ENCODE data around the gene CLEC1B.
"Not testable (repeated sequence)": the region's sequence is repeated elsewhere in the genome, so short reads cannot be mapped to it uniquely, and the experiment has no call there.

CLEC1B gene

DNA sequence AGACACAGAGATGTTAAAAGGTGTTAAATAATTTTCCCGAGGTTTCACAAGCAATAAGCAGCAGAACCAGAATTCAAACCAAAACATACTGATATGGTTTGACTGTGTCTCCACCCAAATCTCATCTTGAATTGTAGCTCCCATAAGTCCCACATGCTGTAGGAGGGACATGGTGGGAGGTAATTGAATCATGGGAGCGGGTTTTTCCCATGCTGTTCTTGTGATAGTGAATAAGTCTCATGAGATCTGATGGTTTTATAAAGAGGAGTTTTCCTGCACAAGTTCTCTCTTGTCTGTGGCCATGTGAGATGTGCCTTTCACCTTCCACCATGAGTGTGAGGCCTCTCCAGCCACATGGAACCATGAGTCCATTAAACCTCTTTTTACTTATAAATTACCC, 24.2 kb downstream of the CLEC1B start:
- not testable (repeated sequence) for DNase-seq (ENCODE audit: low read depth)

DNA sequence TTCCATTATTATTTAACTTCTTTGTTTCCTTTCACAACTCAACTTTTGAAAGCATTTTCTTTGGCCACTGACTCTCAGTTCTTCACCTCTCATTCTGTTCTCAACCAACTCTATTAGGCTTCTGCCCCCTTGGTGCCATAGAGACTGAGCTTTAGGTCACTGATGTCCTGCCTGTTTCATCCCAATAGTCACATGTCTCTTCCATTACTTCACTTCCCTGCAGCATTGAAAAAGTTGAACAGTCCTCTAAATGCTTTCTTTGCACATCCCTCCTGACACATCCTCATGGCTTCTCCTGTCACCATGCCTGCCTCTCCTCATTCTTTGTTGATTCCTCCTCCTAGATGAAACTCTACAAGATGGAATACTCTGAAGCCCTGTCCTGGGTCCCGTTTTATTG, 25.0 kb downstream of the CLEC1B start:
- DNase-seq (ENCODE audit: low read depth), result no peak

DNA sequence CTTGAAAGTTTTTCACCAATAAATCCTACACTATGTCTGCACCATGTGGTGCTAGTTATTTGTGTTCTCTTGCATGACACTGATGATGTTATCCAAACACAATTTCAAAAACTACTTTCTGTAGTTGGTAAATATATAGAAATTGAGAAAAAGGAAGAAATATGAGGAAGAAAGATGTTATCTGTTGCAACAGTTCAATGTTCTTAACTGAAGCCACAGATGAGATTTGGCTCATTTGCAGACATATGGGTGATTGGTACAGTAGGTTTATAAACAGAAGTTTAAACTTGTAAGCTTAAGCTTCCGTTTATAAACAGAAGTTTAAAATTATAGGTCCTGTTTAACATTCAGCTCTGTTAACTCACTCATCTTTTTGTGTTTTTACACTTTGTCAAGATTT, 27.7 kb downstream of the CLEC1B start, which contains the start of gene CLEC12A:
CLEC12A (plus strand) TSS at position 229 of the 400 bp plus-strand sequence. CDS start 188 bp downstream, outside the sequence.
- DNase-seq (ENCODE audit: low read depth), result no peak

DNA sequence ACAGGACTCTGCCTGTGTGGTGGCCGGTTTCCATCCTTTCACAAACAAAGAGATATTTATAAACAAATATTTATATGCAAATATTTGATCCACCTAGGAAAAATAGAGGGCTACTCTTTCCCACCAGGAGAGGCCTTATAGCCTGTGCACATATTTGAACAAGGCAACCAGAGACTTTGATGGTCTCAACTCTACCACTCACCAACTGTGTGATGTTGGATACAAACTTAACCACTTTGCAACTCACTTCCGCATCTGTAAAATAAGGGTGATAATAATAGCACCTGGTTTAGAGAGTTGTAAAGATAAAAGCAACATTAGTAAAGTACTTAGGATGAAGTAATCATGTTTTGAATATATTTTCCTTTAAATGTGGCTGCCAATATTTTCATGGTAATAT, 29.2 kb downstream of the CLEC1B start:
- DNase-seq (ENCODE audit: low read depth), result no peak

DNA sequence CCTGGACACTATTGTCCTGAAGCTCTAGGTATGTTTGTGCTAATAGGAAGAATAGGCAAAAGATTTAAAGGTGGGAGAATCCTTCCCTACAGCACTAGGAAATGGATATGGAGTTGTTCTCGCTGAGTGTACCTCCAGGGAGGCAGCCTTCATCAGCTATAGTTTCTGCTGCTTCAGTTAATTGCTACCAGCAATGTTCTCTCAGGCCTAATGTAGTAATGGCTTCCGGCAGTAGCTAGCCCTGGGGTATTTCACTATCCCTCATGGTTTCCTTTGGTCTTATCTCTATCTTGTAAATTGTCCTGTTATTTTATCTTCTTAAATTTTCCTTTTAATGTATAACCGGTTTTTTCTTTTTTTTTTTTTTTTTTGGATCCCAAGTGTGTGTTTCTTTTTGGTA, 37.0 kb downstream of the CLEC1B start:
- no peak for DNase-seq (ENCODE audit: low read depth)

DNA sequence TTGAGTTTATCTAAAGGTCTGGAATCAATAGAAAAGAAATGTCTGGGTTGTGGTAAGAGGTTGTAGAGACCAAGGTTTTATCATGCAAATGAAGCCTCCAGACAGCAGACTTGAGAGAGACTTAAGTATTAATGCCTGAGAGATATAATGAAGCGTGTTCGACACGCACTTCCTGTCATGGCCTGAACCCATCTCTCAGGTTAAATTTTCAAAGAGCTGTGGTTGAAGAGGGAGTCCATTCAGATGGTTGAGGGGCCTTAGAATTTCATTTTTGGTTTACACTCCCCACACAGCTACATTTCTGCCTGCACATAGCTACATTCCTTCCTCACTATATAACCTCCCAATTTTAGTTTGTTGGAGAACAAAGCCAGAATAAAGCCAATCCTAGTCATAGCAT, 37.8 kb downstream of the CLEC1B start:
- DNase-seq (ENCODE audit: low read depth), result no peak

DNA sequence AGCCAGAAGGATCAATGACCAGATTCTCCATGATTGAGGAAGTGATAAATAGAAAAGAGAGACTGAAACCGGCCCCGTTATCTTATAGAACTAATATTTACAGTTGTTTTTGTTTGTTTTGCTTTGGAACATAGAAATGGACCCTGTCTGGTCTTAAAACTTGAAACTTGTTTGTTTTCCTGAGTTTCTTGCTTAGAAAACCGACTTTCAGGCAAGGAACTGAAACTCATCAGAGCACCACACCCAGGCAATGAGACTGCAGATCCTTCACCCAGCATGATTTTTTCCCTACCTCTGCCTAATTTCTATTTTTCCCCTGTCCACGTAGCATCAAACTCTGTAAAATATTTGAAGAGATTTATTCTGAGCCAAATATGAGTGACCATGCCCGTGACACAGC, 38.3 kb downstream of the CLEC1B start:
- no peak for DNase-seq (ENCODE audit: low read depth)

DNA sequence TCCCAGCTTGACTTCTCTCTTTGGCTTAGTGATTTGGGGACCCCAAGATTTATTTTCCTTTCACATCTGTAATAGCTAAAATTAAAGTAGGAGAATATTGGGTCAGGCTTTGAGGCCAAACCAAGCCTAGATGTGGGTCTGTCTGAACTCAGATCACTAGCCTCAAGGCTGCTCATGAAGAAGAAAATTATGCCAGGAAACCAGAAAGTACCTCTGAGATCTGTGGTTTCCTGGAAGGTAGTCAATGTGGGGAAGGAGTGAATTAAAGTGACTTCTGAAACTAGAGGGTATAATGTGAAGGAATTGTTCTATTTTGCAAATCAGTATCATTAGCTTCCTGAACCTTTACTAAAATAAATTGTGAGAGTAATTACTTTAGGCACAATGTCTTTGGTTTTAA, 41.1 kb downstream of the CLEC1B start:
- DNase-seq (ENCODE audit: low read depth), result no peak

DNA sequence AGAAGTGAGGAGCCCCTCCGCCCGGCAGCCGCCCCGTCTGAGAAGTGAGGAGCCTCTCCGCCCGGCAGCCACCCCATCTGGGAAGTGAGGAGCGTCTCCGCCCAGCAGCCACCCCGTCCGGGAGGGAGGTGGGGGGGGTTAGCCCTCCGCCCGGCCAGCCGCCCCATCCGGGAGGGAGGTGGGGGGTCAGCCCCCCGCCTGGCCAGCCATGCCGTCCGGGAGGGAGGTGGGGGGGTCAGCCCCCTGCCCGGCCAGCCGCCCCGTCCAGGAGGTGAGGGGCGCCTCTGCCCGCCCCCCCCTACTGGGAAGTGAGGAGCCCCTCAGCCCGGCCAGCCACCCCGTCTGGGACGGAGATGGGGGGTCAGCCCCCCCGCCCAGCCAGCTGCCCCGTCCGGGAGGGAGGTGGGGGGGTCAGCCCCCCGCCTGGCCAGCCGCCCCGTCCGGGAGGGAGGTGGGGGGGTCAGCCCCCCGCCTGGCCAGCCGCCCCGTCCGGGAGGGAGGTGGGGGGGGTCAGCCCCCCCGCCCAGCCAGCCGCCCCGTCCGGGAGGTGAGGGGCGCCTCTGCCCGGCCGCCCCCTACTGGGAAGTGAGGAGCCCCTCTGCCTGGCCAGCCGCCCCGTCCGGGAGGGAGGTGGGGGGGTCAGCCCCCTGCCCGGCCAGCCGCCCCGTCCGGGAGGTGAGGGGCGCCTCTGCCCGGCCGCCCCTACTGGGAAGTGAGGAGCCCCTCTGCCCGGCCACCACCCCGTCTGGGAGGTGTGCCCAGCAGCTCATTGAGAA, 45.8 kb downstream of the CLEC1B start:
- DNase-seq (ENCODE audit: low read depth), result not testable (repeated sequence)

DNA sequence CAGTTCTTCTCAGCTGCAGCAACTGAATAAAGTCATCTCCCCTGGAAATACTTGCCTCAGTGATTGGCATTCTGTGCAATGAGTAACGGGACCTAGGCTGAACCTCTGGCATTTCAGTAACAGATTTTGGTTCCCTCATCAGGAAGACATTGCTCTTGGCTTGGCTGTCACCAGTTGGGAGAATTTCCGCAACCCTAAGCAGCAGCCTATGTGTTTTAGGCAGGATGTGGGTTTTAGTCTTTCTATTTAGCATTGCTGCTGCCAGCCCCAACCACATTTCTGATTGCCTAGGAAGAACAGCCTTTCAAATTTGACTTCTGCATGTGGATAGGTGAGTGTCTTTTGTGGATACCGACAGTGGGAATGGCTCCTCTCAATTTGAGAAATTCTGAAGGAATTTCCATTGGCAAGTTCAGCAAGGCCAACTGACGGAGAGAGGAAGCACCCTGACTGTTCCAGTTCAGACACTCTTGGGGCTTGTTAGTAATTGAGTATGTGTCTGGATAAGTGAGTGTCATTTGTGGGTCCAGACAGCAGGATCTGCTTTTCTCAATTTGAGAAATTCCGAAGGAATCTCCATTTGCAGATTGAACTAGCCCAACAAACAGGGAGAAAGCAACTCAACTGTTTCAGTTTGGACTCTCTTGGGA, 47.8 kb downstream of the CLEC1B start:
- no peak for DNase-seq (ENCODE audit: low read depth)

DNA sequence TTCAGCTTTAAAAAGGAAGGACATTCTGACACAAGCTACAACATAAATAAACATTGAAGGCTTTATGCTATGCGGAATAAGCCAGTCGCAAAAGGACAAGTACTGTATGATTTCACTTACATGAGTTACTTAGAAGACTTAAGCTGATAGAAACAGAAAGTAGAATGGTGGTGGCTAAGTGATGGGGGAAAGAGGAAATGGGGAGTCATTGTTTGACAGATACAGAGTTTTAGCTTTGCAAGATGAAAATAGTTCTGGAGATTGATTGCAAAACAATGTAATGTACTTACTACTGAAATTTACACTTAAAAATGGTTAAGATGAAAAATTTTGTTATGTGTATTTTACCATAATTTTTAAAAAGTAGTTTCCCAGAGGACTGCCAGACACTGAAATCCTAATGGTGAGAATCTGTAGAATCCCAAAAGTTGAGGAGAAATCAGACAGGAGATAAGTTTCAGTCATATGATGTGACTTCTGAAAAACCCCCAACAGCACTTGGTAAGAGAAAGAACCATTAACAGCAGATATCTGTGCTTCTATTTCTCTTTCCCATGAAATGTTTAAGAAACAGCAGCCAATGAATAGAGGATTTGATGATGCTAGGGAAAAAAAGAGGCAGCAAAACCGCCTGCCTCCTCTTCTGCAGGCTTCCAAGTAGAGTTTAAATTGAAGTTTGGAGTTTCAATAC, 50.2 kb downstream of the CLEC1B start:
- DNase-seq (ENCODE audit: low read depth), result no peak

DNA sequence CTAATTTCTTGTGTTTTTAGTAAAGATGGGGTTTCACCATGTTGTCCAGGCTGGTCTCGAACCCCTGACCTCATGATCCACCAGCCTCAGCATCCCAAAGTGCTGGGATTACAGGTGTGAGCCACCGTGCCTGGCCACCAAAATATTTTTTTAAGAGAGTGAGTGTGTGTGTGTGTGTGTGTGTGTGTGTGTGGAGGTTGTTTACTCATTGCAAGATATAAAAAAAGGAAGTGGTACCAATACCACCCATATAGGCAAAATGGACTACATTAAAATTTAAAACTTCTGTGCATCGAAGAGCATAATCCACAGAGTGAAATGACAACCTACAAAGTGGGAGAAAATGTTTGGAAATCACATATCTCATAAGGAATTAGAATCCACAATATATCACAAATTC, 51.2 kb downstream of the CLEC1B start:
- no peak for DNase-seq (ENCODE audit: low read depth)

DNA sequence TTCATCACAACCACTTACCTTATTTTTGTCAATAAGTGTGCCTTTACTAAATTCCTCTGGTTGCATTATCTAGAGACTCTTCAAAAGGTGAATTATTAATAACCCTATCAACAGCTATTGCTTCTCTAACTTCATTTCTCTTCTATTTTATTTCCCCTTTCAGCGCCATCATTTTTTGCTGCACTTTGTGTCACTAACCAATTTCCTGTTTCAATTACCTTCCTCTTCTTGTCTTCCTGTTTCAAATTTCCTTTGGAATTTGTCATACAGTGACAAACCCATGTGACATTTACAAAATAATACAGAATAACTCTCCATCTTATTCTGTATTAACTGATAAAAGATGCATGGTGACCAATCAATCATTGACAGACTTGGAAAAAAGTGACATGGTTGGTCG, 54.5 kb downstream of the CLEC1B start:
- no peak for DNase-seq (ENCODE audit: low read depth)

DNA sequence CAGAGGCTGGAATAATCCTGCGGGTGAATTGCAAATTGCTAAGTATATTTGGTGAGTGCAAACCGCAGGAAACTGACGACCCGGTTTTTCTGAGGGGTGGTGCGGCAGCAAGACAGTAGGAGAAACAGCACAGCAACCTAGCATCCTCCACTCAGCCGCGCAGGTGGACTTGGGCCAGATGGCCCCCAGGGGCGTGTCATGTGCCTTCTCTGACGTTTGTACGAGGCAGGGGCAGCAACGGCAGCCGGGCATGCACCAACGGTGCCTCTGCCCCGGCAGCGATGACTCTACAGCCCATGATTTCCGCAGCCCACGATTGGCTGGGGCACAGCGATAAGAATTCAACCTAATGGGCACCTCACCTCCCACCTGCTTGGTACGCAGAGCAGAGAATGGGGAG, 55.7 kb downstream of the CLEC1B start:
- DNase-seq (ENCODE audit: low read depth), result no peak

All from ELR (cell line).